GM12878 (cell line): Measurements from ENCODE around the gene PCSK5.

Source experiments
- EP300 ChIP-seq, 2 experiments: fragments of 150-350 bp in 1 of 2; IDR thresholded peaks; 2 replicates each; pipeline ENCODE4 v1.6.1; 2011 to 2012; ENCODE audit warnings: low read depth in 2 of 2, low read length in 2 of 2, borderline replicate concordance in 1 of 2, improper control_type of control experiment in 1 of 2, inconsistent platforms in 1 of 2; ENCODE audit not compliant: control insufficient read depth in 1 of 2
- ESRRA ChIP-seq: IDR thresholded peaks from 2 replicates; pipeline ENCODE4 v1.6.1; 2012; ENCODE audit warnings: mild to moderate bottlenecking, low read length, improper control_type of control experiment
- EZH2 ChIP-seq: IDR thresholded peaks from 2 replicates; pipeline ENCODE4 v1.6.1; 2012; ENCODE audit warnings: low read depth, mild to moderate bottlenecking, control low read depth, inconsistent platforms, low read length, borderline replicate concordance; ENCODE audit not compliant: control insufficient read depth
- HDAC6 ChIP-seq: fragments of 200-600 bp; sonication (generic); IDR thresholded peaks from one replicate; pipeline ENCODE4 v1.8.0; 2017; ENCODE audit warnings: antibody characterized with exemption; ENCODE audit not compliant: unreplicated experiment
- JUND ChIP-seq: IDR thresholded peaks from 2 replicates; pipeline ENCODE4 v1.6.1; 2012; ENCODE audit warnings: low read depth, mild to moderate bottlenecking, low read length, improper control_type of control experiment, moderate library complexity
- MXI1 ChIP-seq: fragments of 150-350 bp; IDR thresholded peaks from 2 replicates; pipeline ENCODE4 v1.6.1; 2011; ENCODE audit warnings: low read depth, mild to moderate bottlenecking, inconsistent platforms, low read length, improper control_type of control experiment
- POLR2AphosphoS5 ChIP-seq: IDR thresholded peaks from 2 replicates; pipeline ENCODE4 v1.6.1; 2011; ENCODE audit warnings: mild to moderate bottlenecking, low read length, inconsistent platforms
- ZZZ3 ChIP-seq: IDR thresholded peaks from 2 replicates; pipeline ENCODE4 v1.6.1; 2011; ENCODE audit warnings: low read depth; ENCODE audit not compliant: control insufficient read depth, insufficient read length
- TF ChIP-seq, protein P1 (sequence below), 3 experiments: IDR thresholded peaks in 2 of 3; conservative IDR thresholded peaks in 1 of 3; 2 replicates each; pipeline ENCODE4 v1.5.1; 2011; ENCODE audit warnings: low read depth in 3 of 3, low read length in 3 of 3, mild to moderate bottlenecking in 3 of 3, control low read depth in 2 of 3, moderate library complexity in 2 of 3, inconsistent platforms in 1 of 3, mixed read lengths in 1 of 3; ENCODE audit not compliant: control insufficient read depth in 2 of 3, insufficient read depth in 1 of 3; ENCODE audit errors: extremely low read depth in 1 of 3
- TF ChIP-seq, protein P2 (sequence below): IDR thresholded peaks from 2 replicates; pipeline ENCODE4 v1.6.1; 2012; ENCODE audit warnings: low read length, inconsistent platforms
- TF ChIP-seq, protein P3 (sequence below): fragments of 450-650 bp; IDR thresholded peaks from 2 replicates; pipeline ENCODE4 v1.6.1; 2016; ENCODE audit warnings: mild to moderate bottlenecking, moderate library complexity, borderline replicate concordance

DNA sequence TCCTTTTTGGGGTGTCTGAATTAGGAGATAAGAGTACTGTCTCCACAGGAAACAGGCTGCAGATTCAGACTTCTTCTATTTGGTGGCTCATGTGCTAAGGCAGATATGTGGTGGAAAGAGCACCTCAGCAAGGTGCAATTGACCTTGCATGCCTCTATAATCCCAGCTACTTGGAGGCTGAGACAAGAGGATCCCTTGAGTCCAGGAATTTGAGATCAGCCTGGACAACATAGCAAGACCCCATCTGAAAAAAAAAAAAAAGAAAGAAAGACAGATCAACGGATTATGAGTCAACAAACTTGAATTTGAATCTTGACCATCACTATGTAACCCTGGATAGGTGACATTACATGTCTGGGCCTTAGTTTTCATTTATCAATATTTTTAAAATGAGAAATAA lies 459.4 kb downstream of the PCSK5 start:
- no peak for TF ChIP-seq JUND
- TF ChIP-seq EZH2, result no peak
- TF ChIP-seq, protein P1, sequence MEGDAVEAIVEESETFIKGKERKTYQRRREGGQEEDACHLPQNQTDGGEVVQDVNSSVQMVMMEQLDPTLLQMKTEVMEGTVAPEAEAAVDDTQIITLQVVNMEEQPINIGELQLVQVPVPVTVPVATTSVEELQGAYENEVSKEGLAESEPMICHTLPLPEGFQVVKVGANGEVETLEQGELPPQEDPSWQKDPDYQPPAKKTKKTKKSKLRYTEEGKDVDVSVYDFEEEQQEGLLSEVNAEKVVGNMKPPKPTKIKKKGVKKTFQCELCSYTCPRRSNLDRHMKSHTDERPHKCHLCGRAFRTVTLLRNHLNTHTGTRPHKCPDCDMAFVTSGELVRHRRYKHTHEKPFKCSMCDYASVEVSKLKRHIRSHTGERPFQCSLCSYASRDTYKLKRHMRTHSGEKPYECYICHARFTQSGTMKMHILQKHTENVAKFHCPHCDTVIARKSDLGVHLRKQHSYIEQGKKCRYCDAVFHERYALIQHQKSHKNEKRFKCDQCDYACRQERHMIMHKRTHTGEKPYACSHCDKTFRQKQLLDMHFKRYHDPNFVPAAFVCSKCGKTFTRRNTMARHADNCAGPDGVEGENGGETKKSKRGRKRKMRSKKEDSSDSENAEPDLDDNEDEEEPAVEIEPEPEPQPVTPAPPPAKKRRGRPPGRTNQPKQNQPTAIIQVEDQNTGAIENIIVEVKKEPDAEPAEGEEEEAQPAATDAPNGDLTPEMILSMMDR (IDR thresholded peaks at IDR 0.05 in 2 of 3, conservative IDR thresholded peaks at IDR 0.05 in 1 of 3; ENCODE audit: control insufficient read depth in 2 of 3, extremely low read depth in 1 of 3, insufficient read depth in 1 of 3, low read depth in 3 of 3, low read length in 3 of 3), result no peak
- TF ChIP-seq EP300 (IDR thresholded peaks at IDR 0.05; ENCODE audit: borderline replicate concordance in 1 of 2, control insufficient read depth in 1 of 2, low read depth in 2 of 2, low read length in 2 of 2), result no peak
- TF ChIP-seq MXI1, result no peak
- TF ChIP-seq ESRRA, result no peak
- TF ChIP-seq, protein P2, sequence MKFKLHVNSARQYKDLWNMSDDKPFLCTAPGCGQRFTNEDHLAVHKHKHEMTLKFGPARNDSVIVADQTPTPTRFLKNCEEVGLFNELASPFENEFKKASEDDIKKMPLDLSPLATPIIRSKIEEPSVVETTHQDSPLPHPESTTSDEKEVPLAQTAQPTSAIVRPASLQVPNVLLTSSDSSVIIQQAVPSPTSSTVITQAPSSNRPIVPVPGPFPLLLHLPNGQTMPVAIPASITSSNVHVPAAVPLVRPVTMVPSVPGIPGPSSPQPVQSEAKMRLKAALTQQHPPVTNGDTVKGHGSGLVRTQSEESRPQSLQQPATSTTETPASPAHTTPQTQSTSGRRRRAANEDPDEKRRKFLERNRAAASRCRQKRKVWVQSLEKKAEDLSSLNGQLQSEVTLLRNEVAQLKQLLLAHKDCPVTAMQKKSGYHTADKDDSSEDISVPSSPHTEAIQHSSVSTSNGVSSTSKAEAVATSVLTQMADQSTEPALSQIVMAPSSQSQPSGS, result no peak
- no peak for TF ChIP-seq ZZZ3
- TF ChIP-seq, protein P3, sequence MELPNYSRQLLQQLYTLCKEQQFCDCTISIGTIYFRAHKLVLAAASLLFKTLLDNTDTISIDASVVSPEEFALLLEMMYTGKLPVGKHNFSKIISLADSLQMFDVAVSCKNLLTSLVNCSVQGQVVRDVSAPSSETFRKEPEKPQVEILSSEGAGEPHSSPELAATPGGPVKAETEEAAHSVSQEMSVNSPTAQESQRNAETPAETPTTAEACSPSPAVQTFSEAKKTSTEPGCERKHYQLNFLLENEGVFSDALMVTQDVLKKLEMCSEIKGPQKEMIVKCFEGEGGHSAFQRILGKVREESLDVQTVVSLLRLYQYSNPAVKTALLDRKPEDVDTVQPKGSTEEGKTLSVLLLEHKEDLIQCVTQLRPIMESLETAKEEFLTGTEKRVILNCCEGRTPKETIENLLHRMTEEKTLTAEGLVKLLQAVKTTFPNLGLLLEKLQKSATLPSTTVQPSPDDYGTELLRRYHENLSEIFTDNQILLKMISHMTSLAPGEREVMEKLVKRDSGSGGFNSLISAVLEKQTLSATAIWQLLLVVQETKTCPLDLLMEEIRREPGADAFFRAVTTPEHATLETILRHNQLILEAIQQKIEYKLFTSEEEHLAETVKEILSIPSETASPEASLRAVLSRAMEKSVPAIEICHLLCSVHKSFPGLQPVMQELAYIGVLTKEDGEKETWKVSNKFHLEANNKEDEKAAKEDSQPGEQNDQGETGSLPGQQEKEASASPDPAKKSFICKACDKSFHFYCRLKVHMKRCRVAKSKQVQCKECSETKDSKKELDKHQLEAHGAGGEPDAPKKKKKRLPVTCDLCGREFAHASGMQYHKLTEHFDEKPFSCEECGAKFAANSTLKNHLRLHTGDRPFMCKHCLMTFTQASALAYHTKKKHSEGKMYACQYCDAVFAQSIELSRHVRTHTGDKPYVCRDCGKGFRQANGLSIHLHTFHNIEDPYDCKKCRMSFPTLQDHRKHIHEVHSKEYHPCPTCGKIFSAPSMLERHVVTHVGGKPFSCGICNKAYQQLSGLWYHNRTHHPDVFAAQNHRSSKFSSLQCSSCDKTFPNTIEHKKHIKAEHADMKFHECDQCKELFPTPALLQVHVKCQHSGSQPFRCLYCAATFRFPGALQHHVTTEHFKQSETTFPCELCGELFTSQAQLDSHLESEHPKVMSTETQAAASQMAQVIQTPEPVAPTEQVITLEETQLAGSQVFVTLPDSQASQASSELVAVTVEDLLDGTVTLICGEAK, result no peak
- TF ChIP-seq POLR2AphosphoS5, result no peak
- TF ChIP-seq HDAC6, result no peak
